Measurements from ENCODE around the gene LDB2.
"Not testable (repeated sequence)": the region's sequence is repeated elsewhere in the genome, so short reads cannot be mapped to it uniquely, and the experiment has no call there.

LDB2 gene

DNA sequence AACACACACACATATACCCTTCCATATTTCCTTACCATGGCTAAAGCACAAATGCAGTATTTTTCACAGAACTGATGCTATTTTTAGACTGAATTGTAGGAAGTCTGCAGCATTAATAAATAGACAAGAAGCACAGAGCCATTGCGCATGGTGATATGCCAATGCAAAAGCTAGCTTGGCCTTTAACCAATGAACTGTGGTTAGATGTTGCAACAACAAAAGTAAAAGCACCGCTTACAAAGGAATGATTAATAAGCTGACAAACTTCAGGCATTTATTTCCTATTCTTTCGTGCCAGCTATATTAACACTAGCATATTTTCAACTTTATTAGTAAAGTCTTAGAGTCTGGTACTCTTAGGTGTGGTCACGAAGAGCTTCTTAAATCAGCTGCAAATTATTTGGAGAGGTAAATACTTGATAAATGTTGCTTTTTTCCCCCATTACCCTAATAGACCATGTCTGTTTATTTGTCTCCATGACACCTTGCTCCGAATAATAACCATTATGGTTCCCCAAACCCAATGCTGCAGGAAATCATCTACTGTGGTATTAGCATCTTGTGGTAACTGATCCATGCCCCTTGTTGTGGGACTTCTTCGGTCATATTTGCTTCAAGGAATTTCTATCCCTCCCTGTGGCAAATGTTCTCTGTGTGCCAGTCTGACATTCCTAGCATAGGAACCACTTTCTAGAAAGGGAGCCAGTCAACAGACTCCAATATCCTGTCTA is 366.0 kb downstream of the LDB2 start:
- Mint-ChIP-seq H3K27me3 (no peaks in the 10 kb centered on the region), H3K4me3 (no peak overlapping the region), H3K27ac (no peak overlapping the region), H3K9me3 (no peaks in the 10 kb centered on the region), H3K36me3 (no peaks in the 10 kb centered on the region), H3K4me1 (no peaks in the 10 kb centered on the region)
- ATAC-seq: no peak

DNA sequence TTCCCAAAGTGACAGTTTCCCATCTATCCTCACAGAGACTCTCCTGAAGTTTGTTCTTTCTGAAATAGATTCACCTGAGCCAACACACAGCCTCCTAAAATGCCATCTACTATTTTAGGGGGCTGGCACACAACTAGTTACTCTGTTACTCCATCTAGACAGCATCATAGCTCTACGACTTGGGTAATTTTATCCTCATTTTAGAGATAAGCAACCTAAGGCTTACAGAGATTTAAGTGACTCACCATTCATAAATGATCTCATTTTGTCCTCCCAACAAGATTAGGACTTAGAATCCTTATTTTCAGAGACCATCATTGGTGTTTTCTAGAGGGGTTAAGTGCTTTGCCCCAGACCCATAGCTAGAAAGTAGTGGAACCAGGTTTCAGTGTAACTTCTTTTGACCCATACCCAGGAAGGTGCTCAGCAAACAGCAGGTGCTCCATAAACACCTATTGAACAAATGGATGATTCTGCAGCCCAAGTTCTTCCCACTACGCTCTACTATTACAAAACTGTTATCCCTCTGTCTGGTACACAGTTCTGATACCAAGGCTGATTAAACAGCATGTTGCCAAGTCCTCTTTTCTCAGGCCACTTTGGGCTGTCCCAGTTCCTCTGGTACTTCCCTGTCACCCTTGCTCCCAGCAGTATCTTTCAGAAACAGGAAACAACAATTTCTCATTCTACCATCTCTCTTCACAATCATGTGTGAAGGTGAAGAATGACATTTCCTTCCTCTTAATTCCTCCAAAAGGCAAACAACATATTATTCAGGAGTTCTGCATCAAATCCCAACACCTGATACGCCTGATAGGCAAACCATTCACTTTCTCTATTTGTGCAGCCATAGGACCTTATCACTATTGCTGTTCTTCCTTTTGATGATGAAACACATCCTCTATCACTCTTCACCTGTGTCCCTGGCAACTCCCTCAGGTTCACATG is 367.5 kb downstream of the LDB2 start:
- Mint-ChIP-seq H3K4me1 (no peaks in the 10 kb centered on the region), H3K9me3 (no peaks in the 10 kb centered on the region), H3K4me3 (no peak overlapping the region), H3K36me3 (no peaks in the 10 kb centered on the region), H3K27me3 (no peaks in the 10 kb centered on the region), H3K27ac (no peak overlapping the region)
- no peak for ATAC-seq

DNA sequence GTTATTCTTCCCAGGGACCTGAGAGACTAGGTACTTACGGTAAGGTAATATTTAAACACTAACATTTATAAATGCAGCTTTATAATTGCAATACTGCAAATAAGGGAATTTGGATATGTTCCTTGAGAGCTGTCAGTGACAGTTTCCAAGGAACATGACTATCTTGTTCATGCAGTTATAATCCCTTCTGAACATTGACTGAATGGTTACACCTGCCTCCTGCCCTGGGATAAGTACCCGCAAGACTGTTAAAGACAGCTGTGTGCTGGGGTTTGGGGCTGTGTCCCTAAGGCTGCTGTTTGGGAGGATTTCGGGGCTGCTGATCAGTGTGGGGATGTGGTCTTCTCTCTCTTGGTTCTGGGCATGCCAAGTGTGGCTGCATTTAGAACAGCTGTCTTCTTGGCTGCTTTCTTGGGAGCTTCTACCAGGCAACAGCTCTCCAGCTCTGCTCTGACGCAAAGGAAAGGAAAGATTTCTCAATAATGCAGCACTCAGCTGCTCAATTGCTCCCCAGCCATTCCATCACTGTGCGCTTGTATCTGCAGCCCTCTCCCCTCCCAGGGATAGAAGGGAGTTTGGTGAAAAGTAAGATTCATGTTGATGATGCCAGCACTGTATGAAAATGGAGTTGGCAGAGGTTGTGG is 373.4 kb downstream of the LDB2 start:
- Mint-ChIP-seq H3K27ac (no peak overlapping the region), H3K4me1 (no peaks in the 10 kb centered on the region), H3K9me3 (no peaks in the 10 kb centered on the region), H3K36me3 (no peaks in the 10 kb centered on the region), H3K27me3 (no peaks in the 10 kb centered on the region), H3K4me3 (no peak overlapping the region)
- no peak for ATAC-seq

DNA sequence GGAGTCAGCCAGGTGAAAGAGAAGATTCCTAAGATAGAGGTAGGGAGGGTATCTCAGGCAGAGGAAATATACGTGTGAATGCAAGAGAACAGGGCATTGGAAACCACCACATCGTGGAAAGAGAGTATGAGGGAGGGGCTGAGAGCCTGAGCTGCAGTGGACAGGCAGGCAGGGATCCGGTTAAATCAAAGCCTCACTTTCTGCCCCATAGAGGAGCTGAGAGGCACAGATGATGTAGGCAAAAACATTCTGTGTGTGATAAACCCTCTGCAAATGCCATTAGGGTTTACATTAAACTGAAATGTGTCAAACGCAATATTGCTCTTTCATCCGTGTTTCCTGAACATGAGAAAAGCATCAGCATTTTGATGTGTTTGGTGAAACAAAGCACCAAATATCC is 374.0 kb downstream of the LDB2 start:
- H3K36me3 Mint-ChIP-seq: no peaks in the 10 kb centered on the region
- no peaks in the 10 kb centered on the region for H3K4me1 Mint-ChIP-seq
- H3K27me3 Mint-ChIP-seq: no peaks in the 10 kb centered on the region
- H3K9me3 Mint-ChIP-seq: no peaks in the 10 kb centered on the region
- no peak overlapping the region for H3K27ac Mint-ChIP-seq
- no peak for ATAC-seq
- no peak overlapping the region for H3K4me3 Mint-ChIP-seq

DNA sequence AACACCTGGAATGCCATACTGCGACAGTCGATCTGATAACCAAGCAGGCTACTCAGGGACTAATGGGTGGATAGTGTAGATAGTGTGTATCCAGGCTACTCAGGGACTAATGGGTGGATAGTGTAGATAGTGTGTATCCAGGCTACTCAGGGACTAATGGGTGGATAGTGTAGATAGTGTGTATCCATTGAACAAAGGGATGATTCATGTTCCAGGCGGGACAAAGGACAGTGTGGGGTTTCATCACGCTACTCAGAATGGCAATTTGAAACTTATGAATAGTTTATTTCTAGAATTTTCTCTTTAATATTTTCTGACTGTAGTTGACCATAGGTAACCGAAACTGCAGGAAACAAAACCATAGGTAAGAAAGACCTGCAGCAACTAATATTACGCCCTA is 374.9 kb downstream of the LDB2 start:
- not testable (repeated sequence) for H3K9me3 Mint-ChIP-seq, H3K4me3 Mint-ChIP-seq, H3K27me3 Mint-ChIP-seq, H3K27ac Mint-ChIP-seq, H3K4me1 Mint-ChIP-seq, H3K36me3 Mint-ChIP-seq, ATAC-seq

DNA sequence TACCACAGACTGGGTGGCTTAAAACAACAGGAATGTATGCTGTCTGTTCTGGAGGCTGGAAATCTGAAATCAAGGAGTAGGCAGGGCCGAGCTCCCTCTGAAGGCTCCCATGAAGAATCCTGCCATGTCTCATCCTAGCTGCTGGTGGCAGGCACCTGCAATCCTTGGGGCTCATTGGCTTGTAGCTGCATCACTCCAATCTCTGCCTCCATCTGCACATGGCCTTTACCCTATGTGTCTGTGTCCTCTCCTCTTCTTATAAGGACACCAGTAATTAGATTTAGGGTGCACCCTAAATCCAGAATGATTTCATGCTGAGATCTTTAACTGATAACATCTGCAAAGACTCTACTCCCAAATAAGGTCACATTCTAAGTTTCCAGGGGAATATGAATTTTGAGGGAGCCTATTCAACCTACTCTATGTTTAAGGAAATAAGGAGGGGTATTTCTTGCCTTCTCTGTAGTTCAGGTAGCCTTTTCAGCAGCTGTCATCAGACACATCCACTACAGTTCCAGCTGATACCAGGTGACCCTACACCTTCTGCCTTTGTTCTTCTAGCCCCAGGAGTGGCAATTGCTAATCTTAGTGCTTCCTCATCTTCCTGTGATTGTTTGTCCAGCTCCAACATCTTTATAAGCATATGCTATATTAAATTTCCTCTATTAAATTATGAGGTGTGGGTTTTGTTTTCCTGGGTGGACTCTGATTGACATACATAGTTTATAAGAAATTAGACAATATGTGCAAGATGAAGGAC is 377.1 kb downstream of the LDB2 start:
- Mint-ChIP-seq H3K36me3 (no peaks in the 10 kb centered on the region), H3K4me1 (no peaks in the 10 kb centered on the region), H3K9me3 (no peaks in the 10 kb centered on the region), H3K4me3 (no peak overlapping the region), H3K27ac (no peak overlapping the region), H3K27me3 (no peaks in the 10 kb centered on the region)
- ATAC-seq: no peak

DNA sequence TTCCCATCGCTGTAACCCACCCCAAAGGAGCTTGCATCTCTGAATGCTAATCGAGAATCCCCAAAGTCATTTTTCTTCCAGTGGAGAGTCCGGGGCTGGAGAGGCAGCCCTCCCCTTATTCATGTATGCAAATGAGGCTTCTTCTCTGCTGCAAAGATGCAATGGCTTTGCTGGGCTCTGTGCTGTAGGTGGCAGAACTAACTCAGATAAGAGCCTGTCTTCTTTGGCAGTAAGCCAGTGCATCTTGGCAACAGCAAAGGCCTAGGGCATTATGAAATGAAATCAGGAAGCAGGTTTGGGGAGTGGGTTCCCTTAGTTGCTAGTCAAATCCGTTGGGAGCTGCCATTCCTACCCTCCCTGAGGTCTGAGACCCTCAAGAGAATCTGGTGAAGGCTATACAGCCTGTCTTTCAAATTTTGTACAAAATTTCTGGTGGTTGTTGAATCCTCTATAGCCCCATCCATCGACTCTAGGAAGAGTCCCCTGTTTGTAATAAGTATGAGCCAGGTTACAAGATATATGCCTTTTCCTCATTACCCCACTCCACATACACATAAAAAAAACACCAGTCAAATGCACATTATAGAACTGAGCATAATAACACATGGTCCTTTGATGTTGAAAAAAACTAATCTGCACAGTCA is 381.5 kb downstream of the LDB2 start:
- no peaks in the 10 kb centered on the region for H3K36me3 Mint-ChIP-seq
- H3K4me3 Mint-ChIP-seq: no peak overlapping the region
- H3K27me3 Mint-ChIP-seq: no peaks in the 10 kb centered on the region
- no peak for ATAC-seq
- H3K9me3 Mint-ChIP-seq: peaks cover 3% of the 10 kb centered on the region
- no peaks in the 10 kb centered on the region for H3K4me1 Mint-ChIP-seq
- no peak overlapping the region for H3K27ac Mint-ChIP-seq

DNA sequence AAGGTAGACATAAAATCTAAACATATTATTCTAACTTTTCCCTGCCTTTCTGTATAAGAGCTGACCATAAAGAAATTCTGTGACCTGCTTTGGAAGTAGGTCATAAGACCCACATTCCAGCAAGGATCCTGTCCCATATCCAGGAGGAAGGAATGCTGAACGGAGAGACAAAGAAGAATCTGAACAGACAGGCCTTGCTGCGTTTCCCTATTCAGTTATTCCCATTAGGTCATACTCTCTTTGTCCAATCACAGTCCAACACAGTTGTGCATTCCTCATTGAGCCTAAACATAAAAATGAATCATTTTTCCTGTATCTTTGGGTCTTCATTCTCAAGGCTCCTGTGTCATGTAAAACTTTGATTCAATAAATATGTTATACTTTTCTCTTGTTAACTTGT is 384.6 kb downstream of the LDB2 start:
- no peaks in the 10 kb centered on the region for H3K36me3 Mint-ChIP-seq
- H3K27ac Mint-ChIP-seq: no peak overlapping the region
- no peaks in the 10 kb centered on the region for H3K4me1 Mint-ChIP-seq
- peaks cover 6% of the 10 kb centered on the region for H3K9me3 Mint-ChIP-seq
- H3K4me3 Mint-ChIP-seq: no peak overlapping the region
- ATAC-seq: no peak
- no peaks in the 10 kb centered on the region for H3K27me3 Mint-ChIP-seq

DNA sequence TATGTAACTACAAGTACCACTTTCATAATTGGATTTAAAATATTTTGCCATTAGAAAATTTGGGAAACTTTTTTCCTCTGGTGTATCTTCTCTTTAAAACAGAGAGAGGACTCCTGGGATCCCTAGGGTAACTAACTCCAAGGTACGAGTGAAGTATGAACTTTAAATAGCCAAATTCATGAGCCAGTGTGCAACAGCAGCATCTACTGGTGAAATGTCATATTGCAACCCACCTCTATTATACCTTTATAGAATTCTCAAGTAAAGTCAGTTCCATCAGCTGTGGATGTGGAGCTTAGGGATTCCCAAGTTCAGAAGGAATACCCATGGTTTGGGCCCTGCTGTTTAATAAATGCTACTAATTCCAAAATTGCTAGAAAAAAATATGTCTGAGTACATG is 389.5 kb downstream of the LDB2 start:
- H3K27me3 Mint-ChIP-seq: no peaks in the 10 kb centered on the region
- H3K27ac Mint-ChIP-seq: no peak overlapping the region
- no peaks in the 10 kb centered on the region for H3K4me1 Mint-ChIP-seq
- no peak for ATAC-seq
- peaks cover 14% of the 10 kb centered on the region for H3K9me3 Mint-ChIP-seq
- H3K36me3 Mint-ChIP-seq: no peaks in the 10 kb centered on the region
- H3K4me3 Mint-ChIP-seq: no peak overlapping the region

DNA sequence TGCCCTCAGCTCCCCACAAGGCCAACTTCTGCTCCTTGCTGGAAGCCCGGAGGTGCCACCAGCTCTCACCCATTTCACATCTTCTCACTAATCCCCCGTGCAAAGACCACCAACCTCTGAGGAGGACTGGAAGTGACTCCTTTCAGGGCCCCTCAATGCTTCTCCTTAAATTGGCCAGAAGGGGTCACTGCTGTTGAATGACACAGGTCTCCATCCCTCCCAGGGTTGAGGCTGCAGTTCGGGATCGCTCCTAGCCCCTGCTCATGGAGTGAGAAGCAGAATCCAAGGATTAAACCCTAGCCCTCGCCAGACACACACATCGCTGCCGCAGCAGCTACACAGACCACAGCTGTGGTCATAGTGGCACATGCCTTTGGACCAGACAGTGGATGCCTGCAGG is 392.7 kb downstream of the LDB2 start:
- no peak overlapping the region for H3K27ac Mint-ChIP-seq
- H3K4me1 Mint-ChIP-seq: no peaks in the 10 kb centered on the region
- no peak for ATAC-seq
- H3K4me3 Mint-ChIP-seq: no peak overlapping the region
- no peaks in the 10 kb centered on the region for H3K36me3 Mint-ChIP-seq
- H3K27me3 Mint-ChIP-seq: no peaks in the 10 kb centered on the region
- H3K9me3 Mint-ChIP-seq: peaks cover 8% of the 10 kb centered on the region

DNA sequence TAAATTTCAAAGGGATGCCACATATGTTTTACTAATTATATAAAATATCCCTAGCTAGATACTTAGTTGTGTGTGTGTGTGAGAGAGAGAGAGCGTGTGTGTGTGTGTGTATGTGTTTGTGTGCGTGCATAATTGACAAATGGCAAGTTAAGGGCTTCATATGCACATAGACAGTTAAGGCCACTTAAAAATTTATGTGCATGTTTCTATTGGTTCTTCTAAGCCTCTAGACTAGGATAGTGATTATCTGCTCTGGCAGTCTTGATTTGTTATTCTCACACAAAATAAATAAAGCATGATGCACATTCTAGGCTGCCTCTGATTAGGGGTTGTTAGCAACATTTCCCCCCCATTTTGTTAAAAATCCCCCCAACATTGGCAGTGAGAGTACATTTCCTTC is 393.2 kb downstream of the LDB2 start:
- H3K36me3 Mint-ChIP-seq: no peaks in the 10 kb centered on the region

DNA sequence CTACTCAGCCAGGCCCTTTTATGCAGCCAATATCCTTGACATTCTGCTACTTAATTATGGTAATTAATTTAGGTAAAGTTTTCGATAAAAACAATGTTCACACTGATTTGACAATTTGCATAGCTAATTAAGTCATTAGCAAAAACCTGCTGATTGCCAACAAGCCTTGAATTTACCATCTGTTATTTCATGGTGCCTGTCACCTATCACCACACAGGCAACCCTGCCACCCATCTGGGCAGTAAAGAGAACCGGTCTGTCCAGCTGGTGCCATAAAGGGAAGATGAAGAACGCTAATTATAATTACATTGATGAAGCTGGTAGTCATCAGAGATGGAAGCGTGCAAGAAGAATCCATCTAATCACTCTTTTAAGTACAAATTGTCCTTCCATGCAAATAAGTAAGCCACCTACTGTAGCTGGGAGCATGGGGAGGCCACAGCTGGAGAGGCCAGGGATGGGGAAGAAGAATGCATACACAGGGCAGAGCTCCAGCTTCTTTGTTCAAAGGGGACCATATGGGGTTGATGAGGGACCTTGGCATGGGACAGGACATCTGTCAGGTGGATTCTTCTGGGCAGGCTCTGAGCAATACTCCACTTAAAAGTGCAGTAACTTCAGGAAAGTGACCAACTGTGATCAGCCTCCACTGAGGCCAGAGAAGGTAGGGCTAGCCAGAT is 394.9 kb downstream of the LDB2 start:
- Mint-ChIP-seq H3K27me3 (no peaks in the 10 kb centered on the region), H3K4me3 (no peak overlapping the region), H3K27ac (no peak overlapping the region), H3K9me3 (peaks cover 7% of the 10 kb centered on the region), H3K36me3 (no peaks in the 10 kb centered on the region), H3K4me1 (no peaks in the 10 kb centered on the region)
- no peak for ATAC-seq

More for the DNA sequence above, 393.2 kb downstream of the LDB2 start:
- ATAC-seq: no peak
- no peaks in the 10 kb centered on the region for H3K27me3 Mint-ChIP-seq
- H3K9me3 Mint-ChIP-seq: peaks cover 8% of the 10 kb centered on the region
- no peak overlapping the region for H3K27ac Mint-ChIP-seq
- H3K4me3 Mint-ChIP-seq: no peak overlapping the region
- no peaks in the 10 kb centered on the region for H3K4me1 Mint-ChIP-seq

DNA sequence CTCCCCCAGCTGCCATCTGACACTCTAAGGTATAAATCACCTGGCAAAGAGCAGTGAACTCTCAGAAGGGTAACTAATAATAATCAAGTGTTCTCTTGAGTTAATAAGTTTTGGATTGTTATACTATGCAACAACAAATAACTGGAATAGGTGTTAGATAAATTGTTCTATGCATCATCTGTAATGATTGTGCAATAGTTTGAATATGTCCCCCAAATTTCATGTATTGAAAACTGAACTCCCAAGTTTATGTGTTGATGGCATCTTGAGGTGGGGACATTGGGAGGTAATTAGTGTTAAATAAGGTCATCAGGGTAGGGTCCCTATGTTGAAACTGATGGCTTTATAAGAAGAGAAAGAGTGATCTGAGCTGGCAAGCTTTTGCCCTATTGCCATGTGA is 399.5 kb downstream of the LDB2 start:
- H3K27ac Mint-ChIP-seq: no peak overlapping the region
- no peaks in the 10 kb centered on the region for H3K4me1 Mint-ChIP-seq
- no peaks in the 10 kb centered on the region for H3K36me3 Mint-ChIP-seq
- H3K4me3 Mint-ChIP-seq: no peak overlapping the region
- H3K27me3 Mint-ChIP-seq: no peaks in the 10 kb centered on the region
- no peaks in the 10 kb centered on the region for H3K9me3 Mint-ChIP-seq
- no peak for ATAC-seq

DNA sequence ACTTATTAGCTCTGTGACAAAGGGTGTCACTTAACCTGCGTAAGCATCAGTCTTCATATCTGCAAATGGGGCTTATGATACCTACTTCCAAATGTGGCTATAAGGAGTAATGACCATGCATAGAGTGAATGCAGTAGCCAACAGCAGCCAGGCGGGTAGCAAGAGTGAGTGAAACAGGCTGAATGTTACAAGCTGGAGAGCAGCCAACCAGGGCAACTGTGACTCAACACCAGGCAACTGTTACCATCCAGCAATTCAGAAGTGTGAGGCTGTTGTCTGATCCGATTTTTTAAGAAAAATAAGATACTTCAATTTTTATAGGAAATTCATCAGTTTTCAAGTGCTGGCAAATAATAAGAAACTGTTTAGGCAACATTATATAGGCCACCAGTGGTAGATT is 401.9 kb downstream of the LDB2 start:
- ATAC-seq: no peak
- Mint-ChIP-seq H3K4me1 (no peaks in the 10 kb centered on the region), H3K27me3 (no peaks in the 10 kb centered on the region), H3K9me3 (no peaks in the 10 kb centered on the region), H3K4me3 (no peak overlapping the region), H3K36me3 (no peaks in the 10 kb centered on the region), H3K27ac (no peak overlapping the region)
